ENCODE results near the gene TECPR2.
"Not testable (repeated sequence)": the region's sequence is repeated elsewhere in the genome, so short reads cannot be mapped to it uniquely, and the experiment has no call there.

The TECPR2 gene

GRCh38 chr14:102540315-102541028 lies 177.7 kb downstream of the TECPR2 start:
- FAIRE-seq (no peak), DNase-seq (ENCODE audit: insufficient read length, low spot score) (no peak)
- no peak for TF ChIP-seq POLR2A (IDR thresholded peaks at IDR 0.05; ENCODE audit: low read depth, low read length)

GRCh38 chr14:102541029-102541491 lies 178.3 kb downstream of the TECPR2 start:
- not testable (repeated sequence) for DNase-seq (ENCODE audit: insufficient read length, low spot score); FAIRE-seq

GRCh38 chr14:102541771-102542170 lies 179.0 kb downstream of the TECPR2 start:
- FAIRE-seq (no peak), DNase-seq (ENCODE audit: insufficient read length, low spot score) (no peak)
- no peak for TF ChIP-seq POLR2A (IDR thresholded peaks at IDR 0.05; ENCODE audit: low read depth, low read length)

GRCh38 chr14:102544046-102544746 lies 181.5 kb downstream of the TECPR2 start:
- DNase-seq (ENCODE audit: insufficient read length, low spot score) (no peak), FAIRE-seq (no peak)
- no peak for TF ChIP-seq POLR2A (IDR thresholded peaks at IDR 0.05; ENCODE audit: low read depth, low read length)

- no peak for FAIRE-seq
- no peak for TF ChIP-seq POLR2A (IDR thresholded peaks at IDR 0.05; ENCODE audit: low read depth, low read length)
- no peak for DNase-seq (ENCODE audit: insufficient read length, low spot score)
Observed at GRCh38 chr14:102544747-102545460, 182.2 kb downstream of the TECPR2 start.

GRCh38 chr14:102545461-102546265 lies 182.9 kb downstream of the TECPR2 start:
- no peak for DNase-seq (ENCODE audit: insufficient read length, low spot score)
- FAIRE-seq: no peak

GRCh38 chr14:102548616-102549240 lies 186.0 kb downstream of the TECPR2 start:
- TF ChIP-seq POLR2A (IDR thresholded peaks at IDR 0.05; ENCODE audit: low read depth, low read length): no peak
- DNase-seq (ENCODE audit: insufficient read length, low spot score) (no peak), FAIRE-seq (no peak)

More at GRCh38 chr14:102545461-102546265, 182.9 kb downstream of the TECPR2 start:
- no peak for TF ChIP-seq POLR2A (IDR thresholded peaks at IDR 0.05; ENCODE audit: low read depth, low read length)

- not testable (repeated sequence) for FAIRE-seq; DNase-seq (ENCODE audit: insufficient read length, low spot score)
Observed at GRCh38 chr14:102550927-102551401, 188.2 kb downstream of the TECPR2 start.

All from H54 (cell line).